Epithelial cell of esophagus (primary cell): Measurements from ENCODE around the gene SRL.

Experiments
- DNase-seq: peaks from one replicate; pipeline ENCODE4 v3.0.0; 2010; ENCODE audit warnings: low read depth
- H3K4me3 ChIP-seq: 2 replicates; pipeline ENCODE4 v1.5.1; 2011; ENCODE audit warnings: mild to moderate bottlenecking, low read length, control low read depth
- CTCF ChIP-seq: IDR thresholded peaks from 2 replicates; pipeline ENCODE4 v1.5.1; 2011; ENCODE audit warnings: low read depth, mild to moderate bottlenecking, low read length, control low read depth, inconsistent platforms; ENCODE audit not compliant: insufficient read depth; ENCODE audit errors: missing control alignments

SRL gene

DNA sequence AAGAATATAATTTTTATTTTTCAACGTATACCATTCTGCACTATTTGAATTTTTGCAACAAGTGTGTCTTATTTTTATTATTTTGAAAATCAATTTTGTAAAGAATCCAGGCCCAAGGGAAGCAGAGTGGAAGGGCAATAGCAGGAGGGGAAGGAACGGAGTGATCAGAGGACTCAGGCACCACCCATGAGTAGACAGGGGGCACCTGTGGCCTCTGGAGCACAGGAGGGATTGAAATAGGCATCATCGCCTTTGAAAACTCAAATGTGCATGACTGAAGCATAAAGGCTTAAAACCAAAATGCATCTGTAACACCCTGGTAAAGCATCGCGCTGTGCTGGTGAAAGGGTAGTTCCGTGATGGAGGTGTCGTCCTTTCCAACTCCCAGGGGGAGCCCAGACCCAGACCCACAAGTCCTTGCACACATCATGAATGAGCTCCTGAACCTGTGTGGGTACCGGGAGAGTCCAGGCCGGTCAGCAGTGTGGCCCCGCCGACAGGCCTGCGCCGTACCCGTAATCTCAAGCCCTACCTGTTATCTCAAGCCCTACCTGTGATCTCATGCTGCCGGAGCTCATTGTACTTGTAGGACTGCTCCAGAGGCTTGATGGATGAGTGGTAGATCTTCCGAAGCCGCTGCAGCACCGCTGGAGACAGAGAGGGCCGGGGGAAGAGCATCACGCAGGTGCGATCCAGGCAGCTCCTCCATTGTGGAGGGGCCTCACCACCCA, 39.1 kb downstream of the SRL start:
- DNase-seq: no peak
- no peak for TF ChIP-seq CTCF
- H3K4me3 ChIP-seq: no peak overlapping the region

- no peak for DNase-seq
- no peak overlapping the region for H3K4me3 ChIP-seq
- no peak for TF ChIP-seq CTCF
These were observed 41.1 kb downstream of the SRL start for GRCh38 chr16:4200781-4201137.

DNA sequence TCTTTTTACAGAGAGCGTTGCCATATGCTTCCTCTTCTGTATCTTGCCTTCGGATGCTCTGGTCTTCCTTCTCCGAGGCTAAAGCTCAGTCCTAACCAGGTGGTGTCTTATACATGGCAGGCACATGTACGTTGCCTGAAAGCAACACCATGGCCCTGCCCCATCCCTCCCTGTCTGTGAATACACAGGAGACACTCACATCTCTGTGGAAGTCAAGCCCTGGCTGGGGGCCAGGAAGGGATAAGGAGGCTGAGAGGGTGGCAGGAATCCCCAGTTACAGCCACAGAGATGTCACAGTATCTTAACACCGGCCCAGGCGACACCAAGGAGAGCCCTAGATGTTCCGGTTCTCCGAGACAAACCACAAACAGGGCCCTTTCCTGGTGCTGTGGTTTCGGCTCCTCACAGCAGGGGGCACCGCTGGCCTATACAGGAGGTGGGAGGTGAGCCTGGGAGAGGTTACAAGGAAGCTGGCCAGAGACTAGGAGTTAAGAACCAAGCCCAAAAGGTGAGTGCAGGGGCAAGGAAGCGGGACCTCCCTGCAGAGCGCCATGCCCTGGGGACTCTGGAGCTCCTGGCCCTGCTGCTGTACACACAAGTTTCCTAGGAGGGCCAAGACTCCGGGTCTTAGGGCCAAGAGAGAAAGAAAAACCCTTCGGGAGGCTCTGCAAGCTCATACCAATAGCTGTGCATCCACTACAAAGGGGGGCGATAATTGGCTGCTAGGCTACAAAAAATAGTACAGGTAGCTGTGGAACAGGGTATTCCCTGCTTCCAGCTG, 41.7 kb downstream of the SRL start:
- peak; percentile 80 for TF ChIP-seq CTCF
- no peak overlapping the region for H3K4me3 ChIP-seq
- DNase-seq: peak; percentile 73

- no peak for TF ChIP-seq CTCF
- no peak for DNase-seq
- H3K4me3 ChIP-seq: no peak overlapping the region
These were observed 43.1 kb downstream of the SRL start for GRCh38 chr16:4198816-4199215.

DNA sequence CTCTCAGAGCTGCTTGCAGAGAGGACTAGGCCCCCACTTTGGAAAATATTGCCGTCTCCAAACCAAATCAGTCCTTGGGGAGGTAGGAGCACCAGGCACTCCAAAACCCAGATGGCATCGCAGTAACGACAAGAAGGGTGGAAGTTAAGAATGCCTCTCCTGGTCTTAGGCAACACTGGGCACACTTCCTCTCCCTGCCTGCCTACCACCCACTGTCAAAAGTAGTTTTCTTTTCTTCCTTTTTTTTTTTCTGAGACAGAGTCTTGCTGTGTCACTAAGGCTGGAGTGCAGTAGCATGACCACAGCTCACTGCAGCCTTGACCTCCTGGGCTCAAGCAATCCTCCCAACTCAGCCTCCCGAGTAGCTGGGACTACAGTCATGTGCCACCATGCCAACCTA, 47.2 kb downstream of the SRL start:
- no peak for DNase-seq
- no peak overlapping the region for H3K4me3 ChIP-seq
- no peak for TF ChIP-seq CTCF

GRCh38 chr16:4193920-4194319, 48.0 kb downstream of the SRL start:
- no peak for TF ChIP-seq CTCF
- no peak for DNase-seq
- no peak overlapping the region for H3K4me3 ChIP-seq

- no peak for TF ChIP-seq CTCF
- H3K4me3 ChIP-seq: no peak overlapping the region
- no peak for DNase-seq
These were observed 49.7 kb downstream of the SRL start for GRCh38 chr16:4192206-4192605.
